H1 (cell line): ENCODE results near the gene DHCR24. TPM values are rescaled to one million over a fixed set of nuclear protein-coding genes. Genes with fewer than 3 reads are reported as not detected.

ENCODE experiments used
- CHD7 ChIP-seq: fragments of 300-600 bp; sonication (generic); IDR thresholded peaks from 2 replicates; pipeline ENCODE4 v1.7.1; 2012; ENCODE audit warnings: low read length, moderate library complexity, mild to moderate bottlenecking, inconsistent platforms; ENCODE audit not compliant: insufficient replicate concordance
- CTCF ChIP-seq, 3 experiments: IDR thresholded peaks; 1 replicate in 2 of 3; 2 replicates in 1 of 3; pipeline versions ENCODE4 v1.5.1 to v1.6.1; 2011; ENCODE audit warnings: low read length in 3 of 3, mild to moderate bottlenecking in 3 of 3, inconsistent platforms in 2 of 3, low read depth in 1 of 3, moderate library complexity in 1 of 3; ENCODE audit not compliant: insufficient read depth in 1 of 3; ENCODE audit errors: control extremely low read depth in 1 of 3
- HDAC6 ChIP-seq: IDR thresholded peaks from one replicate; pipeline ENCODE4 v1.7.1; 2012; ENCODE audit warnings: low read depth, mild to moderate bottlenecking, inconsistent platforms, low read length, moderate library complexity
- SAP30 ChIP-seq: fragments of 300-600 bp; sonication (generic); IDR thresholded peaks from 2 replicates; pipeline ENCODE4 v1.7.1; 2012; ENCODE audit warnings: low read length, moderate library complexity, mild to moderate bottlenecking, inconsistent platforms; ENCODE audit not compliant: insufficient read depth, insufficient replicate concordance
- SP4 ChIP-seq: IDR thresholded peaks from 2 replicates; pipeline ENCODE4 v1.6.1; 2012; ENCODE audit warnings: low read length, inconsistent platforms
- ZNF274 ChIP-seq: IDR thresholded peaks from 2 replicates; pipeline ENCODE4 v1.7.0; 2012; ENCODE audit warnings: low read length, borderline replicate concordance; ENCODE audit errors: extremely low read depth
- polyA plus RNA-seq, 7 experiments: library from polyadenylated mRNA; depleted of rRNA in 3 of 7; stranded (reverse) in 5 of 7; unstranded in 2 of 7; fragments of >200 nt in 5 of 7; fragments of 200-250 nt in 2 of 7; gene quantifications; 1 replicate in 5 of 7; 2 replicates in 1 of 7; 4 replicates in 1 of 7; pipeline versions ENCODE4 v1.2.1 to v1.2.3, GENCODE V29; 2011 to 2013; ENCODE audit warnings: missing spikeins in 2 of 7, mixed read lengths in 2 of 7
- total RNA-seq: library from RNA; stranded (reverse); fragmentation: NEBNext Ultra II Directional; extraction: Animal tissue kit (Norgen Biotek cat#: 25700); gene quantifications from 2 replicates; pipeline ENCODE4 v1.2.1, GENCODE V29; 2021

The DHCR24 gene
- total and polyA plus RNA-seq, 2 of the 8 experiments (the other 6 are each of a cell fraction or from before 2014, with no cell fraction given): 370 to 419 TPM

GRCh38 chr1:54919367-54920359 lies 32.7 kb upstream of the DHCR24 start (continued):
- TF ChIP-seq CHD7 (no peak), CTCF (IDR thresholded peaks at IDR 0.05; ENCODE audit: control extremely low read depth in 1 of 3, insufficient read depth in 1 of 3, low read depth in 1 of 3, low read length in 3 of 3) (no peak), HDAC6 (no peak), SP4 (no peak), SAP30 (no peak), ZNF274 (no peak)
